ENCODE results near the gene NDUFAB1.
"Not testable (repeated sequence)": the region's sequence is repeated elsewhere in the genome, so short reads cannot be mapped to it uniquely, and the experiment has no call there.

NDUFAB1 gene

GRCh38 chr16:23554536-23554935 is 41.6 kb downstream of the NDUFAB1 start:
- no peak for DNase-seq (ENCODE audit: low spot score)

GRCh38 chr16:23552161-23552560 is 44.0 kb downstream of the NDUFAB1 start:
- DNase-seq (ENCODE audit: low spot score), result no peak

GRCh38 chr16:23549938-23550337 is 46.2 kb downstream of the NDUFAB1 start:
- no peak for DNase-seq (ENCODE audit: low spot score)

- DNase-seq (ENCODE audit: low spot score), result no peak
These were observed 51.7 kb downstream of the NDUFAB1 start for GRCh38 chr16:23544436-23544835.

- DNase-seq (ENCODE audit: low spot score), result not testable (repeated sequence)
These were observed 55.3 kb downstream of the NDUFAB1 start for GRCh38 chr16:23540817-23541178.

- DNase-seq (ENCODE audit: low spot score), result no peak
These were observed 55.9 kb downstream of the NDUFAB1 start for GRCh38 chr16:23539984-23540816.

- DNase-seq (ENCODE audit: low spot score), result no peak
These were observed 57.2 kb downstream of the NDUFAB1 start for GRCh38 chr16:23538919-23539278.

GRCh38 chr16:23537390-23537789 is 58.7 kb downstream of the NDUFAB1 start:
- no peak for DNase-seq (ENCODE audit: low spot score)

GRCh38 chr16:23535901-23536300 is 60.2 kb downstream of the NDUFAB1 start:
- DNase-seq (ENCODE audit: low spot score), result no peak

- DNase-seq (ENCODE audit: low spot score), result no peak
These were observed 61.0 kb downstream of the NDUFAB1 start for GRCh38 chr16:23534868-23535860.

- no peak for DNase-seq (ENCODE audit: low spot score)
These were observed 63.7 kb downstream of the NDUFAB1 start for GRCh38 chr16:23532448-23532847.

All from CD4-positive, alpha-beta T cell treated with Interleukin-15 for 4 hours (primary cell).